Fibroblast of pulmonary artery (primary cell): ENCODE results near the gene MARK2.

ENCODE experiments used
- DNase-seq: peaks from one replicate; pipeline ENCODE4 v3.0.0-alpha.2; 2010; ENCODE audit warnings: low read depth
- H3K4me3 ChIP-seq: replicated peaks from 2 replicates; pipeline ENCODE4 v1.5.1; 2011; ENCODE audit warnings: low read depth, mild to moderate bottlenecking, control low read depth, low read length, moderate library complexity
- CTCF ChIP-seq: IDR thresholded peaks from 2 replicates; pipeline ENCODE4 v1.5.1; 2011; ENCODE audit warnings: mild to moderate bottlenecking, control low read depth, low read length, inconsistent platforms; ENCODE audit errors: missing control alignments

Gene MARK2

GRCh38 chr11:63877658-63878241 is 38.8 kb downstream of the MARK2 start:
- DNase-seq, result no peak
- no peak overlapping the region for H3K4me3 ChIP-seq
- no peak for TF ChIP-seq CTCF

- TF ChIP-seq CTCF, result no peak
- no peak overlapping the region for H3K4me3 ChIP-seq
- peak; percentile 62 for DNase-seq
Measured at GRCh38 chr11:63879598-63880402, 40.9 kb downstream of the MARK2 start.

- no peak for DNase-seq
- TF ChIP-seq CTCF, result no peak
- no peak overlapping the region for H3K4me3 ChIP-seq
Measured at GRCh38 chr11:63880403-63880790, 41.5 kb downstream of the MARK2 start.

- no peak for DNase-seq
- no peak overlapping the region for H3K4me3 ChIP-seq
- no peak for TF ChIP-seq CTCF
Measured at GRCh38 chr11:63882555-63883242, 43.8 kb downstream of the MARK2 start.

GRCh38 chr11:63883791-63884190 is 44.9 kb downstream of the MARK2 start:
- H3K4me3 ChIP-seq, result no peak overlapping the region
- no peak for DNase-seq
- TF ChIP-seq CTCF, result no peak

GRCh38 chr11:63884196-63884932 is 45.5 kb downstream of the MARK2 start:
- DNase-seq, result no peak
- no peak for TF ChIP-seq CTCF
- no peak overlapping the region for H3K4me3 ChIP-seq
